Calu3 (cell line): ENCODE measurements around the gene CNTNAP4. TPM values are rescaled to one million over a fixed set of nuclear protein-coding genes. Genes with fewer than 3 reads are reported as not detected.

Experiments
- BruUV-seq: library from RNA; stranded (reverse); fragments of 400-500 nt; replicated peaks from 2 replicates; lab custom pipeline; 2021; lab: Mats Ljungman, UMichigan
- CTCF ChIA-PET: fragments of 300-600 bp; sonication (Branson Sonifier 250); formaldehyde crosslinking; loops from one replicate; lab custom pipeline; 2022; ENCODE audit warnings: antibody characterized with exemption; lab: Charles Lee
- DNase-seq: peaks from one replicate; pipeline ENCODE4 v3.0.0; 2022
- H3K27ac Mint-ChIP-seq: one replicate; pipeline ENCODE4 v1.8.0; 2022; ENCODE audit warnings: mixed read lengths; ENCODE audit not compliant: unreplicated experiment
- H3K27me3 Mint-ChIP-seq: one replicate; pipeline ENCODE4 v1.8.0; 2022; ENCODE audit warnings: mixed read lengths; ENCODE audit not compliant: unreplicated experiment
- H3K36me3 Mint-ChIP-seq: one replicate; pipeline ENCODE4 v1.8.0; 2022; ENCODE audit warnings: mild to moderate bottlenecking, moderate library complexity, mixed read lengths; ENCODE audit not compliant: insufficient read depth, unreplicated experiment
- H3K4me1 Mint-ChIP-seq: one replicate; pipeline ENCODE4 v1.8.0; 2022; ENCODE audit warnings: mild to moderate bottlenecking, low read depth, mixed read lengths; ENCODE audit not compliant: unreplicated experiment
- H3K4me3 Mint-ChIP-seq: one replicate; pipeline ENCODE4 v1.8.0; 2022; ENCODE audit warnings: mild to moderate bottlenecking, low read depth, moderate library complexity, mixed read lengths; ENCODE audit not compliant: unreplicated experiment
- H3K9me3 Mint-ChIP-seq: one replicate; pipeline ENCODE4 v1.8.0; 2022; ENCODE audit warnings: low read depth, mixed read lengths; ENCODE audit not compliant: unreplicated experiment
- CTCF ChIP-seq: fragments of 200-600 bp; IDR thresholded peaks from one replicate; pipeline ENCODE4 v1.8.0; 2022; ENCODE audit warnings: antibody characterized with exemption; ENCODE audit not compliant: unreplicated experiment
- intact Hi-C: fragments of 100-400 bp; cut with micrococcal nuclease; formaldehyde crosslinking; loops from one replicate; pipeline ENCODE4 v1.10.0; 2022; ENCODE audit not compliant: unreplicated experiment
- total RNA-seq: library from RNA; stranded (reverse); gene quantifications from 2 replicates; pipeline ENCODE4 v1.2.3, GENCODE V29; 2022

The CNTNAP4 gene
- total RNA-seq, 1 experiment from 2014 or later = not detected

DNA sequence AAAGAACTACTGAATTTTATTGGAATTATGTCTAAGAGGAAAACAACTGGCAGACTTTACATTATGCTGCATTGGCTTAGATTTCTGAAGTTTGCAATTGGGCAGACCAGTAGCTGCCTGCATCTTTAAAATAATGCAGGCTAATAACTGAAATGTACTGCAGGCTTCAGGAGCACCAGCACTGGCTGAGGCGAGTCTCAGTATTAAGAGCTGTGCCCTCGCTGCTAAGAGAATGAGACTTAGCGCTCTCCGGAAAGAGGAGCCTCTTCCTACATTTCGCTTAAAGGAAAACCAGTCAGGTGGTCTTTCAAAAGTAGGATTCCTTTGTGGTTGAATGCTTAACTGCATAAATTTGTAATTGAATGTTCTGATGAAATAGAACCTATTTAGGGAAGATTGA is 885 bp downstream of the CNTNAP4 start:
- CTCF ChIA-PET = no interaction called here
- Mint-ChIP-seq H3K27ac (no peak overlapping the region), H3K27me3 (peaks cover 21% of the 10 kb centered on the region), H3K9me3 (no peaks in the 10 kb centered on the region), H3K4me3 (no peak overlapping the region), H3K4me1 (no peaks in the 10 kb centered on the region), H3K36me3 (no peaks in the 10 kb centered on the region)
- no peak for DNase-seq
- no peak for TF ChIP-seq CTCF
- BruUV-seq = no TSS peak
- intact Hi-C loops = loop anchor here (2.0 kb wide), 2 partner anchors 765 to 893 kb away; no protein-coding TSS in a partner anchor

DNA sequence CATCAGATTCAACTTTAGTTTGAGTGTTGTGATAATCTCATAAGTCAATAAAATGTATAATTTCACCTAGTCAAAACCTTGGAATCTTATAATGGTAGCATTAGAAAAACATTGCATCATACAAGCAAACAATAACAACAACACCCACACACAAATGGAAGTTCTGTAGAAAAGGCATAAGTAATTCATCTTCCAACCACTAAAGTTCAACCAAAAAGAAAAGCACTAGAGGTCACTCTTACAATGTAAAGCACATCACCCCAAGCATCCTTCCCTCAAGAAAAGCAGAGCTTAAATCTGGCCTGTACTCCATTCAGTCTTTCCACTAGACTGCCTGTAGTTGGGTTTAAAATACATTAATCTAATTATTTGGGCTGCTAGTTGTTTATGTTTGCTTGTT is 1.8 kb downstream of the CNTNAP4 start:
- no peak overlapping the region for H3K4me3 Mint-ChIP-seq
- DNase-seq = no peak
- peaks cover 21% of the 10 kb centered on the region for H3K27me3 Mint-ChIP-seq
- intact Hi-C loops = loop anchor here (1.0 to 2.0 kb wide), 4 partner anchors 361 to 892 kb away; no protein-coding TSS in a partner anchor
- CTCF ChIA-PET = interaction anchor here (0.7 to 1.0 kb wide), 6 partner anchors 13 to 893 kb away, joined by 3 to 15 read pairs (median 3); no protein-coding TSS in a partner anchor
- TF ChIP-seq CTCF = no peak
- H3K36me3 Mint-ChIP-seq = no peaks in the 10 kb centered on the region
- H3K4me1 Mint-ChIP-seq = no peaks in the 10 kb centered on the region
- BruUV-seq = no TSS peak
- H3K9me3 Mint-ChIP-seq = no peaks in the 10 kb centered on the region
- H3K27ac Mint-ChIP-seq = no peak overlapping the region

GRCh38 chr16:76280421-76281215 is 3.4 kb downstream of the CNTNAP4 start:
- H3K4me1 Mint-ChIP-seq = no peaks in the 10 kb centered on the region
- no peaks in the 10 kb centered on the region for H3K9me3 Mint-ChIP-seq
- no TSS peak for BruUV-seq
- CTCF ChIA-PET = interaction anchor here (1.0 kb wide), 1 partner anchor 373 kb away, joined by 4 read pairs; no protein-coding TSS in a partner anchor
- no peak overlapping the region for H3K4me3 Mint-ChIP-seq
- TF ChIP-seq CTCF = no peak
- DNase-seq = no peak
- intact Hi-C loops = no loop called here
- H3K36me3 Mint-ChIP-seq = no peaks in the 10 kb centered on the region
- H3K27me3 Mint-ChIP-seq = peaks cover 21% of the 10 kb centered on the region
- no peak overlapping the region for H3K27ac Mint-ChIP-seq

- Mint-ChIP-seq H3K27me3 (no peaks in the 10 kb centered on the region), H3K4me3 (no peak overlapping the region), H3K9me3 (peaks cover 10% of the 10 kb centered on the region), H3K36me3 (no peaks in the 10 kb centered on the region), H3K4me1 (no peaks in the 10 kb centered on the region), H3K27ac (no peak overlapping the region)
- TF ChIP-seq CTCF = no peak
- intact Hi-C loops = no loop called here
- BruUV-seq = no TSS peak
- CTCF ChIA-PET = no interaction called here
- DNase-seq = no peak
Observed at GRCh38 chr16:76287466-76287865, 10.3 kb downstream of the CNTNAP4 start.
